Body of pancreas (tissue), 4 donors: ENCODE results near the gene CREB5. TPM values are rescaled to one million over a fixed set of nuclear protein-coding genes. Genes with fewer than 3 reads are reported as not detected.

Source experiments
- ATAC-seq: fragments of 150-250 bp; one replicate; pipeline ENCODE4 v1.9.1; 2016
- DNase-seq, 4 donors: peaks; one replicate each; pipeline ENCODE4 v3.0.0-alpha.2; 2019
- H3K27ac ChIP-seq, 4 donors: fragments of 200-600 bp; sonication (generic); 1 replicate in 3 of 4; 2 replicates in 1 of 4; pipeline versions ENCODE4 v1.5.1 to v1.6.1; 2016 to 2019; ENCODE audit warnings: mild to moderate bottlenecking in 1 of 4, mixed read lengths in 1 of 4, moderate library complexity in 1 of 4
- H3K27me3 ChIP-seq, 2 donors: fragments of 200-600 bp; sonication (generic); one replicate each; pipeline ENCODE4 v1.6.0; 2016; ENCODE audit warnings: mild to moderate bottlenecking in 1 of 2
- H3K36me3 ChIP-seq, 2 donors: fragments of 200-600 bp; sonication (generic); replicated peaks in 1 of 2; 2 replicates each; pipeline ENCODE4 v1.5.1; 2016; ENCODE audit warnings: low read depth in 2 of 2; ENCODE audit not compliant: insufficient read depth in 1 of 2
- H3K4me1 ChIP-seq: fragments of 200-600 bp; sonication (generic); one replicate; pipeline ENCODE4 v1.6.0; 2016
- H3K4me3 ChIP-seq, 2 donors: fragments of 200-600 bp; sonication (generic); 1 replicate in 1 of 2; 2 replicates in 1 of 2; pipeline ENCODE4 v1.5.1; 2016 to 2019
- H3K9me3 ChIP-seq, 3 donors: fragments of 200-600 bp; sonication (generic); 1 replicate in 2 of 3; 2 replicates in 1 of 3; pipeline ENCODE4 v1.5.1; 2016
- POLR2A ChIP-seq, 3 donors: fragments of 450-650 bp; IDR thresholded peaks; one replicate each; pipeline ENCODE4 v1.6.1; 2016; ENCODE audit warnings: antibody characterized with exemption in 3 of 3, mild to moderate bottlenecking in 2 of 3
- WGBS, 2 donors: methylation state at CpG; one replicate each; pipeline ENCODE4 v1.1.5; 2017; 5-methylcytosine and 5-hydroxymethylcytosine counted together
- intact Hi-C: fragments of 100-400 bp; cut with DNase I; formaldehyde crosslinking; loops from one replicate; pipeline ENCODE4 v1.15.1; 2023
- total RNA-seq, 2 donors: library from RNA; depleted of rRNA; stranded (reverse); fragments of >200 nt; gene quantifications; one replicate each; pipeline ENCODE4 v1.1.0, GENCODE V29; 2016
- TF ChIP-seq, protein P1 (sequence below), 7 experiments: fragments of 450-650 bp in 4 of 7; fragments of 200-600 bp in 3 of 7; sonication (generic) in 3 of 7; IDR thresholded peaks; one replicate each; pipeline ENCODE4 v1.5.1; 2016 to 2019; ENCODE audit warnings: antibody characterized with exemption in 7 of 7

CREB5 gene
- total RNA-seq, 2 donors from 2014 or later, result 10.4 to 25.7 TPM

DNA sequence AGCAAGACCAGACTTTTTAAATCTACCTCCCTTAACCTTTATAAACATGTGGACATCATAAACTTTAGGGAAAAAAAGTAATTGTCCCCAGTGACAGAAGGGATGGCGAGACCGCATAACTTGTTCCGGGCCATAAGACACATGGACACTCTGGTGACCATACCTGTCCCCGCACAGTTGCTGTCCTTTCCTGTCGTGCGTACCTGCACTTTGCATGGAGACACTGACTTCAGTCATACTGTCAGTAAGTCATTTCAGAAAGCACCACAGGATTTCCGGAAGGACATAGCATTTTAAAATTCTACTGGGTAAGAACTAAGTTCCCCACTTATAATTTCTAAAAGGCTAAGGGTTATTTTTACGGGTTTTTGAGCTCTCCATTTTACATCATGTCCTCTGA lies 120.9 kb downstream of the CREB5 start:
- H3K4me1 ChIP-seq, result peaks cover 6% of the 10 kb centered on the region
- no peaks in the 10 kb centered on the region for H3K36me3 ChIP-seq
- intact Hi-C loops, result no loop called here
- no peak overlapping the region for H3K4me3 ChIP-seq
- TF ChIP-seq, protein P1, sequence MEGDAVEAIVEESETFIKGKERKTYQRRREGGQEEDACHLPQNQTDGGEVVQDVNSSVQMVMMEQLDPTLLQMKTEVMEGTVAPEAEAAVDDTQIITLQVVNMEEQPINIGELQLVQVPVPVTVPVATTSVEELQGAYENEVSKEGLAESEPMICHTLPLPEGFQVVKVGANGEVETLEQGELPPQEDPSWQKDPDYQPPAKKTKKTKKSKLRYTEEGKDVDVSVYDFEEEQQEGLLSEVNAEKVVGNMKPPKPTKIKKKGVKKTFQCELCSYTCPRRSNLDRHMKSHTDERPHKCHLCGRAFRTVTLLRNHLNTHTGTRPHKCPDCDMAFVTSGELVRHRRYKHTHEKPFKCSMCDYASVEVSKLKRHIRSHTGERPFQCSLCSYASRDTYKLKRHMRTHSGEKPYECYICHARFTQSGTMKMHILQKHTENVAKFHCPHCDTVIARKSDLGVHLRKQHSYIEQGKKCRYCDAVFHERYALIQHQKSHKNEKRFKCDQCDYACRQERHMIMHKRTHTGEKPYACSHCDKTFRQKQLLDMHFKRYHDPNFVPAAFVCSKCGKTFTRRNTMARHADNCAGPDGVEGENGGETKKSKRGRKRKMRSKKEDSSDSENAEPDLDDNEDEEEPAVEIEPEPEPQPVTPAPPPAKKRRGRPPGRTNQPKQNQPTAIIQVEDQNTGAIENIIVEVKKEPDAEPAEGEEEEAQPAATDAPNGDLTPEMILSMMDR (IDR thresholded peaks at IDR 0.05), result no peak
- no peak for TF ChIP-seq POLR2A (IDR thresholded peaks at IDR 0.05)
- DNase-seq, result no peak
- WGBS, 2 donors, result 83 to 85% methylated on average over 8 of the region's 8 CpGs
- H3K27me3 ChIP-seq, result no peaks in the 10 kb centered on the region
- H3K27ac ChIP-seq, result no peak overlapping the region
- ATAC-seq, result no peak
- no peaks in the 10 kb centered on the region for H3K9me3 ChIP-seq

DNA sequence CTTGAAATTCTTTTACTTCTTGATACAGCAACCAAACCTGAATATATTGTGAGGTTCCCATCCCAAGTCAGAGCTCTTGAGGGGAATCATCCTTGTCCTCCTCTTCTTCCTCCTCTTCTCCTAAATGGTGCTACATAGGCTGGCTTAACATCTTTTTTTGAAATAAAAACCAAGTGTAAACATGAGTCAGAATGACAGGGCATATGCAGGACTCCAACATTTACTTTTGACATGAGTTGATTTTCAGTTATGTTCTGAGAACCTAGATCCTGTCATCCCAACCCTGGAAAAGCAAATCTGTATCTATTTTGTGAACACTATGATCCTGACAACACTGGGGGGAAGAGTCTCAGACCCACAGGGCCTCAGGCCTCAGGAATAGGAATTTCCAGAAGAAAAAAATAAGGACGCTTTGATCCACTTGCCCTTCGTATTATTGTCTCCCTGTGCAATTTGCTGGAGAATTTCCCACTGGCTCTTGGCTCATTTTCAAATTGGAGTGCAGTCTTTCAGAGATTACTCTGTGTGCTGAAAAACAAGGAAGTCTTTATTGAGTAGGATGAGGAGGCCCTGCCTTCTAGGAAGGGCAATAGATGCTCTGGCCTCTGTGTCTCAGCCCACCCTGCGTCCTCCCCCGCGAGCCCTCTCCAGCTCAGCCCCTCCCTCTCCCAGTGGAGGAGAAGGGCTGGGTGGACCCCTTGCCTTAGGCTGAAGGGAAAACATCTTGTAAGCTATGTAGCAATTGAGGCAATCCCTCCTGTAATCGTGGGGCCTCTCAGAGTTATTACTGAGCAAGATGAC lies 121.6 kb downstream of the CREB5 start:
- no peak overlapping the region for H3K4me3 ChIP-seq
- TF ChIP-seq, protein P1 (IDR thresholded peaks at IDR 0.05), result no peak
- TF ChIP-seq POLR2A (IDR thresholded peaks at IDR 0.05), result no peak
- H3K27me3 ChIP-seq, result no peaks in the 10 kb centered on the region
- WGBS, 2 donors, result 14 to 24% methylated on average over 6 of the region's 6 CpGs
- peaks cover 6% of the 10 kb centered on the region for H3K4me1 ChIP-seq
- H3K9me3 ChIP-seq, result no peaks in the 10 kb centered on the region
- H3K27ac ChIP-seq, result no peak overlapping the region
- peak in 3 of 4 donors; percentile 6 to 27 (median 23) for DNase-seq
- peak; percentile 27 for ATAC-seq
- no peaks in the 10 kb centered on the region for H3K36me3 ChIP-seq
- intact Hi-C loops, result no loop called here

GRCh38 chr7:28536259-28536658 lies 123.9 kb downstream of the CREB5 start:
- no peak overlapping the region for H3K27ac ChIP-seq
- no peak overlapping the region for H3K4me3 ChIP-seq
- ATAC-seq (no peak), DNase-seq (peak in 1 of 4 donors; percentile 5)
- no peaks in the 10 kb centered on the region for H3K27me3 ChIP-seq
- H3K4me1 ChIP-seq, result no peaks in the 10 kb centered on the region
- H3K9me3 ChIP-seq, result no peaks in the 10 kb centered on the region
- TF ChIP-seq POLR2A (IDR thresholded peaks at IDR 0.05), result no peak
- TF ChIP-seq, protein P1 (IDR thresholded peaks at IDR 0.05), result peak in 2 of 7 experiments; percentile 6
- intact Hi-C loops, result no loop called here
- no peaks in the 10 kb centered on the region for H3K36me3 ChIP-seq
- WGBS, 2 donors, result 45 to 56% methylated on average over 7 of the region's 7 CpGs

GRCh38 chr7:28539289-28539981 lies 127.1 kb downstream of the CREB5 start:
- Histone ChIP-seq H3K27me3 (no peaks in the 10 kb centered on the region), H3K27ac (no peak overlapping the region), H3K4me3 (no peak overlapping the region), H3K36me3 (no peaks in the 10 kb centered on the region), H3K4me1 (no peaks in the 10 kb centered on the region), H3K9me3 (no peaks in the 10 kb centered on the region)
- ATAC-seq (no peak), DNase-seq (no peak)
- intact Hi-C loops, result no loop called here
- WGBS, 2 donors, result 47 to 63% methylated on average over 3 of the region's 3 CpGs
- TF ChIP-seq, protein P1 (IDR thresholded peaks at IDR 0.05), result no peak
- no peak for TF ChIP-seq POLR2A (IDR thresholded peaks at IDR 0.05)
